HG02970 (cell line): Measurements from ENCODE around the gene YPEL3.
A peak's percentile ranks its signal among the peaks of the same experiment; 100 is the strongest.

Experiments
- ATAC-seq: cut with Tn5 transposase; IDR thresholded peaks from one replicate; pipeline ENCODE4 v1.9.1; 2021; ENCODE audit warnings: mild to moderate bottlenecking, moderate library complexity, moderate number of reproducible peaks; ENCODE audit not compliant: unreplicated experiment, low FRiP score

The YPEL3 gene

DNA sequence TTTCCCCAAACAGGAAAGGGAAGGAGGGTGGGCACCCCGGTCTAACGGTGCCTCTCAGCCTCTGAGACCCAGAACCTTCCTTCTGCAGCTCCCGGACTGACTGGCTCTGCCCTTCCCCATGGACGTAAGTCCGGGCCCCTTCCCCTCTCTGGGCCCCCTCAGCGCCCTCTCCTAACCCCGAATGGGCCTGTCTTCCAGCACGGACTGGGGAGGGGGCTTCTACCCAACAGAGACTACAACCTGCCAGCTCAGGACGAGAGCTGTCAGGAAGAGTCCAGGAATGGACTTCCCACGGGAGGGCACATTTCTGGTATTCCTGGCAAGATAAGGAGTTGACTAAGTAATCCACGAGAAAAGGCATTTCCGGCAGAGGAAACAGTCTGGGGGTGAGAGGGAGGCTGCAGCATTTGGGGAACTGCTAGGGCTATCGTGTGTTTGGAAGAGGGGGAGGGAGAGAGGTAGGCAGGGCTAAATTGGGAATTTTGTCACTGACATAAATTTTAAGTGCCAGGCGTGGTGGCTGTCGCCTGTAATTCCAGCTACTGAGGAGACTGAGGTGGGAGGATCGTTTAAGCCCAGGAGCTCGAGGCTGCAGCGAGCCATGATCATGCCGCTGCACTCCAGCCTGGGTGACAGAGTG is 42.5 kb downstream of the YPEL3 start:
- no peak for ATAC-seq

DNA sequence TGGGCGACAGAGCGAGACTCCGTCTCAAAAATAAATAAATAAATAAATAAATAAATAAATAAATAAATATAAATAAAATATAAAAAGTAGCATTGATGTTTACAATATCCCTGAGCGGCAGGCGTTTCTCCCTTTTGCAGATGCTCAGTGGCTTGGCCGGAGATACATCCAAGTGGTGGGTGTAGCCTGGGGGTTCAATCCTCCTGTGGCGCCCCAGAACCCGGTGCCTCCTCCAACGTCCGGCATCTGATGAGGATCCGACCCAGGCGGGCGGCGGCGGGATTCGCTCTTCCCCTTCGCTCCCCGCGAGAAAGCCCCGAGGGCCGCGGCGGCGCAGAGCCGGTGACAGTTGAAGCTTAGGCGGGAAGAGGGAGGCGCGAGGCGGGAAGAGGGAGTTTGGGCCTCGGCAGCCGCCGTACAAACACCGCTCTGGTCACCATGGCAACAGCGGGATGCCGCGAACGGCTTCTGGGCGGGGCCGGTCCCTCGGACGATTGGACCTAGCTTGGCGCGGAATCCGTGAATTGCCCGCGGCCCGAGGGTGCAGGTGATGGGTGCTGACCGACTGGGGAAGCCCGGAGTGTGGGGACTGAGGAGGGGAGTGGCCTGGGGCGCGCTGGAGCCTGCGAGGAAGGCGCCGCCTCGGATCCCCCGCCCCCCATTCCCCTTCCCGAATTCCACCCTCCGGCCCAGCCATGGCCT is 43.2 kb downstream of the YPEL3 start:
- peak; percentile 64 for ATAC-seq

DNA sequence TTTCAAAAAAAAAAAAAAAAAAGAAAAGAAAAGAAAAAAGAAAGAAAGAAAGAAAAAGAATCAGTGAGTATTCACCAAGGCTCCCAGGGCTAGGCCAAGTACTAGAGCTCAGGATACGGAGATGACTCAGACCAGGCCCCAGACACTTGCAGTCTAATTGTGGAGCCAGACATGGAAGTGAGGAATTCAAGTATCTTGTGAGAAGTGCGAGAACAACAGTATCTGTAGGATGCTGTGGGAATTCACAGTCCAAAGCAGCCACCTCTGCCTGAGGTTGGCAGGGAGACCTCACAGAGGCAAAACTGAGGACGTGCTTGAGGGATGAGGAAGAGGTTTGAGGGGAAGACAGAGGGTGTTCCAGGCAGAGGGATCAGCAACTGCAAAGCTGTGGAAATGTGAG is 44.5 kb downstream of the YPEL3 start:
- ATAC-seq: no peak

DNA sequence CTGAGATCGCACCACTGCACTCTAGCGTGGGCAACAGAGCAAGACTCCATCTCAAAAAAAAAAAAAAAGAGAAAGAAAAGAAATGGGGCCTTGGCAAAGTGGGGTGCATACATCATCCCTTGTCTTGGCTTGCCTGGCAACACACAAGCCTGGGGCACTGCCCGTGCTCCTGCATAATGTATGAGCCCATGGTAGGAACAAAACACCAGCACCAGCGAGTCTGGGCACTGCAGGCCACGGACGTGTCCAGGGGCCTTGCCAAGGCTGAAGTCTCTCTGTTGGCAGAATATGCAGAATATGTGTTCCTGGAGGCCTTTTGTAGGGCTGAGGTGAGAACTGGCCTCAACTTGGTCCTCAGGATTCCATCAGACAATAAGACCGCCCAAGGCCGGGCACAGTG is 46.1 kb downstream of the YPEL3 start:
- no peak for ATAC-seq

DNA sequence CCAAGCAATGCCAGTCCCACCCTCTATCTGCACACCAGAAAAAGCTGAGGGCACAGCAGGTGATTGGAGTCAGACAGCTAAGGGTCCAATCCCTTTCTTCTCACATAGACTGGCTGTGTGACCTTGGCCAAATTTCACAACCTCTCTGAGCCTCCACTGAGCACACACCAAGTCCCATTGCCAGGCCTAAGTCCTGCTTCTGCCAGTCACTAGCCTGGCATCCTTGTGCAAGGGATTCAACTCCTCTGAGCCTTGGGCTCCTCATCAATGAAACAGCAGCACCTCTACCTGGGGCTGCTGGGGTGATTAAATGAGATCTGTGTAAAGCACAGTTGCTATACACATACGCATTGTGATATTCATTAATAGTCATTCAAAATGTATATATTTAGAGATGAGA is 49.4 kb downstream of the YPEL3 start:
- ATAC-seq: no peak

DNA sequence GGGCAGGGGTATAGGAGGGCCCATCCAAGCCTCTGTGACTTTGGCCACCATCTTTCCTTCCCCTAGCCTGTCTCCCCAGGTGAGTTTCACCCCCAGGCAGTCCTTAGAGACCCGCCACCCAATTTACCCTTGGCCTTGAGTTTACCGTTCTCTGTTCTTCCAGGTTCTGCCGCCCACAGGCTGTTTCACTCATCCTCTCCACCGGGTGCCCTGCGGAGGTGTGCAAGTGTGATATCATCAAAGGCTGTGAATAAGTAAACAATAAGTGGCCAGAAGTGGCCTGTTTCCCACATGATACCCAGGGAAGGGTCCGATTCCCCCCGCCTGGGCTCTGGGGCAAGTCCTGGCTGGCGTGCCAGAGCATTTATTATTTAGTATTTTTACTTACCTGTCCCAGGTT is 49.8 kb downstream of the YPEL3 start:
- no peak for ATAC-seq
